Endothelial cell of umbilical vein (primary cell): ENCODE data around the gene BCL2. TPM values are rescaled to one million over a fixed set of nuclear protein-coding genes. Genes with fewer than 3 reads are reported as not detected.

ENCODE experiments used
- BruUV-seq: library from RNA; stranded (reverse); fragments of 400-500 nt; replicated peaks from 2 replicates; lab custom pipeline; 2021; lab: Mats Ljungman, UMichigan
- CTCF ChIA-PET: fragments of 300-600, 350-600 bp; sonication (Branson Sonifier 250); formaldehyde crosslinking; loops from one replicate; lab custom pipeline; 2021; ENCODE audit warnings: antibody characterized with exemption, inconsistent platforms; lab: Charles Lee
- POLR2A ChIA-PET: fragments of 300-600, 350-600 bp; sonication (Branson Sonifier 250); formaldehyde crosslinking; loops from one replicate; lab custom pipeline; 2021; ENCODE audit warnings: antibody characterized with exemption, inconsistent platforms; lab: Charles Lee
- DNase-seq: peaks from one replicate; pipeline ENCODE4 v3.0.0-alpha.2; 2011; ENCODE audit warnings: low read depth, low spot score
- FAIRE-seq: peaks from 2 replicates; lab custom pipeline; 2011; peaks lifted over from hg19 to GRCh38; lab: Jason Lieb, UNC
- H2AFZ ChIP-seq: 2 replicates; pipeline ENCODE4 v1.6.0; 2012; ENCODE audit warnings: low read depth, low read length, control low read depth, inconsistent platforms
- H3K27ac ChIP-seq: 2 replicates; pipeline ENCODE4 v1.5.1; 2011; ENCODE audit warnings: low read depth, mild to moderate bottlenecking, control low read depth, low read length, moderate library complexity; ENCODE audit not compliant: insufficient read depth
- H3K27me3 ChIP-seq, 2 experiments: 2 replicates each; pipeline versions ENCODE4 v1.6.0 to v1.6.1; 2011; ENCODE audit warnings: low read length in 2 of 2, mixed read lengths in 1 of 2; ENCODE audit not compliant: control insufficient read depth in 2 of 2, insufficient read depth in 2 of 2
- H3K36me3 ChIP-seq, 2 experiments: 2 replicates in 1 of 2; 3 replicates in 1 of 2; pipeline ENCODE4 v1.5.1; 2011; ENCODE audit warnings: low read length in 2 of 2, mild to moderate bottlenecking in 1 of 2, moderate library complexity in 1 of 2; ENCODE audit not compliant: control insufficient read depth in 2 of 2, insufficient read depth in 2 of 2; ENCODE audit errors: extremely low read depth in 1 of 2
- H3K4me1 ChIP-seq: 3 replicates; pipeline ENCODE4 v1.5.1; 2011; ENCODE audit warnings: mild to moderate bottlenecking, low read length; ENCODE audit not compliant: control insufficient read depth, insufficient read depth; ENCODE audit errors: extremely low read depth
- H3K4me2 ChIP-seq: 2 replicates; pipeline ENCODE4 v1.6.1; 2011; ENCODE audit warnings: low read length, control low read depth, mixed read lengths; ENCODE audit not compliant: insufficient read depth
- H3K4me3 ChIP-seq, 3 experiments: fragments of 200-600 bp in 1 of 3; sonication (generic), shearing (Covaris generic) in 1 of 3; replicated peaks in 1 of 3; 2 replicates each; pipeline ENCODE4 v1.5.1; 2011 to 2016; ENCODE audit warnings: control low read depth in 3 of 3, low read length in 3 of 3, mild to moderate bottlenecking in 2 of 3, inconsistent platforms in 1 of 3, low read depth in 1 of 3, moderate library complexity in 1 of 3; ENCODE audit not compliant: insufficient read depth in 1 of 3
- H3K79me2 ChIP-seq: 2 replicates; pipeline ENCODE4 v1.6.0; 2012; ENCODE audit warnings: low read length, inconsistent platforms; ENCODE audit not compliant: control insufficient read depth, insufficient read depth
- H3K9ac ChIP-seq: replicated peaks from 2 replicates; pipeline ENCODE3; 2011; ENCODE audit warnings: low read length, control low read depth; ENCODE audit not compliant: insufficient read depth; ENCODE audit errors: extremely low read depth
- H3K9me1 ChIP-seq: replicated peaks from 3 replicates; pipeline ENCODE4 v1.6.0; 2011; ENCODE audit warnings: mild to moderate bottlenecking, low read length; ENCODE audit not compliant: control insufficient read depth, insufficient read depth; ENCODE audit errors: extremely low read depth
- H3K9me3 ChIP-seq: replicated peaks from 2 replicates; pipeline ENCODE4 v1.5.1; 2012; ENCODE audit warnings: low read length, inconsistent platforms; ENCODE audit not compliant: control insufficient read depth, insufficient read depth
- H4K20me1 ChIP-seq: replicated peaks from 2 replicates; pipeline ENCODE3; 2011; ENCODE audit warnings: mild to moderate bottlenecking, low read length; ENCODE audit not compliant: control insufficient read depth, insufficient read depth; ENCODE audit errors: extremely low read depth
- EZH2 ChIP-seq: IDR thresholded peaks from 2 replicates; pipeline ENCODE4 v1.6.1; 2012; ENCODE audit warnings: borderline replicate concordance, low read depth, mild to moderate bottlenecking, moderate library complexity, low read length, inconsistent platforms; ENCODE audit not compliant: severe bottlenecking
- JUN ChIP-seq: IDR thresholded peaks from 2 replicates; pipeline ENCODE4 v1.6.1; 2011; ENCODE audit warnings: borderline replicate concordance, low read depth; ENCODE audit not compliant: insufficient read length, insufficient read depth
- POLR2A ChIP-seq: IDR thresholded peaks from 2 replicates; pipeline ENCODE4 v1.6.1; 2012; ENCODE audit warnings: low read depth, mild to moderate bottlenecking, control low read depth, low read length
- dilution Hi-C: fragments of 300-500 bp; cut with MboI; formaldehyde crosslinking; loops from one replicate; pipeline ENCODE4 v1.15.0; 2019; ENCODE audit warnings: low sequenced_read_pairs; ENCODE audit not compliant: extremely low pct_ligation_motif_present
- intact Hi-C: fragments of 100-400 bp; cut with micrococcal nuclease; formaldehyde crosslinking; loops from one replicate; pipeline ENCODE4 v1.10.0; 2022
- polyA plus RNA-seq, 4 experiments: library from polyadenylated mRNA; depleted of rRNA in 3 of 4; stranded (reverse) in 3 of 4; unstranded in 1 of 4; fragments of >200 nt; gene quantifications; 2 replicates each; pipeline versions ENCODE4 v1.2.1 to v1.2.3, GENCODE V29; 2011 to 2012; ENCODE audit warnings: missing spikeins in 1 of 4
- total RNA-seq: library from RNA; stranded (reverse); gene quantifications from 2 replicates; pipeline ENCODE4 v1.2.3, GENCODE V29; 2021
- TF ChIP-seq, protein P1 (sequence below): IDR thresholded peaks from 2 replicates; pipeline ENCODE4 v1.6.1; 2011; ENCODE audit not compliant: insufficient read depth, insufficient read length

Gene BCL2
- total and polyA plus RNA-seq, 2 donors (not counting 3 experiments of a cell fraction or from before 2014, with no cell fraction given) = 0.35 to 5.0 TPM

DNA sequence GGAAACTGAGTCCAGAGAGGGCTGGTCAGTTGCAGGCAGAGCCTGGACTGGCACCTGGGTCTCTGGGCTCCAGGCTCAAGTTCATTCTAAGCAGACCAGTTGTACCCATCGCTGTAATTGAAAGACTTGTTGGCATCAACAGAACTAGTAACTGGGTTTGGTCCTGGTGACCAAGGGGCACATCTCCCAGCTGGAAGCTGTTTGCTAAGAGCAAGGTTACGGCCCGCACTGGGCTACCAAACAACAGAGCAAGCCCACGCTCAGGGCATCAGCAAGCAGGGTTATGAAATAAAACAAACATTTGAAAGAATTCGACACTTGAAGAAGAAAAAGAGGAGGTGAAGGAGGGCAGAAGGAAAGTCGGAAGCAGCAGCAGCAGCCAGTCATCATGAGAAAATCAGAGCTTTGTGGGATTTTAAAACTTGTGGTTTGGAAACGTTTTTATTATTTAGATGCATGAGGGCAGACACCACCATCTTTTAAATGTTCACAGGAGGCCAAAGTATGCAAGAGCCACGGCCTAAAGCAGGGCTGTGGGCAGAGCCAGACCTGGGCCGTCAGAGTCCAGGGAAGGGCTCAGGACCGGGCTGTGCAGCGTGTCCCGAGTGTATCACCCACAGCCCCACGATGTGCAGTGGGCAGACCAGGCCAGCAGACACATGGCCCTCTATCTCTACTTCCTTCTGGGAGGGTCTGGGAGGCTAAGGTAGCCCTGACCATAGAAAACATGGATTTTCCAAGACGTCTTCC is 220.3 kb downstream of the BCL2 start:
- POLR2A ChIA-PET = no interaction called here
- Histone ChIP-seq H2AFZ (no peak overlapping the region), H3K4me2 (no peak overlapping the region), H3K4me1 (no peaks in the 10 kb centered on the region), H4K20me1 (no peaks in the 10 kb centered on the region), H3K9me1 (no peaks in the 10 kb centered on the region), H3K9ac (no peak overlapping the region), H3K4me3 (no peak overlapping the region), H3K27ac (no peak overlapping the region), H3K9me3 (no peaks in the 10 kb centered on the region), H3K79me2 (no peaks in the 10 kb centered on the region), H3K27me3 (peaks cover 9 to 19% of the 10 kb centered on the region in 2 experiments), H3K36me3 (no peaks in the 10 kb centered on the region)
- CTCF ChIA-PET = no interaction called here
- DNase-seq (no peak), FAIRE-seq (no peak)
- no peak for TF ChIP-seq POLR2A
- no peak for TF ChIP-seq EZH2
- TF ChIP-seq JUN = no peak
- TF ChIP-seq, protein P1, sequence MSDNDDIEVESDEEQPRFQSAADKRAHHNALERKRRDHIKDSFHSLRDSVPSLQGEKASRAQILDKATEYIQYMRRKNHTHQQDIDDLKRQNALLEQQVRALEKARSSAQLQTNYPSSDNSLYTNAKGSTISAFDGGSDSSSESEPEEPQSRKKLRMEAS = no peak
- intact Hi-C loops (no loop called here), dilution Hi-C loops (no loop called here)
- BruUV-seq = no TSS peak

DNA sequence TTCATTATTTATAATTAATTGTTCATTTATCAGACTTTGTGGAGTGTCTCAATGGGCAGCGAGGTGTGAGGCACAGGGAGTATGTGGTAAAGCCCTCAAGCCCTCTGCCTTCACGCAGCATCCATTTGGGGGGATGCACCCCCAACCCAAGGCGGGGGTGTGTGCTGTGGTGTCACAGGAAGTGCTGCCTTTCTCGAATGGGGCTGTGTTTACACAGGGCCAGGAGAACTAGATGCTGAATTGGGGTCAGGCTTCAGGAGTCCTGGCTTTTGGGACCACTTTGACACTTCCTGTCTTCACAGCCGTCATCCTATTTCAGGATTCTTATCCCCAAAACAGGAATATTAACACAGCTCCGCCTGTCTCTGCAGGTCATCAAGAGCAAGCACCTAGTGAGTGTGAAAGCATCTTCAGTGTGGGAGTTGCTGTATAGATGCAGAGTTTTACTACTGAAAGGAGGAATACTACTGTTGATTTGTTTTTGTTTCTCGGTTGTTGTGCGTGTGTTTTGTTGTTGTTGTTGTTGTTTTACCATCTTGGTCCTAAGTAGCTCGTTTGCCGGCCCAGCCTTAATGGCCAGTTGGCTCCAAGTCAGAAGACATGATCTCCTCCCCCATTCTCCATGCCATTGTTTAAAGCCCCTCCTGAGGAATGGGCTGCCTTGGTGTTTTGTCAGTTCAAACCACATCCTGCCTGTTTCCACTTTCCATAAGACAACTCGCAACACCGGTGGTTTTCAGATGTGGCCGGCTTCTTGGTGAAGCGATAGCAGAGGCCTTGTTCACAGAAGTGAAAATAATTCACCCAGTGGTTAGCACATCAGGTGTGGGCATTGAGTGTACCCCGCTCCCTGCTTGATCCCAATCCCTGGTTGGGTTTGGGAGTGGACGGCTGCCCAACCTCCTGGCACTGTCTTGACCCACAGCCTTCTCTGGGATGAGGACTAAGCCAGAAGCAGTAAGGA is 221.3 kb downstream of the BCL2 start:
- CTCF ChIA-PET = no interaction called here
- intact Hi-C loops = no loop called here
- Histone ChIP-seq H3K9me3 (no peaks in the 10 kb centered on the region), H3K9me1 (no peaks in the 10 kb centered on the region), H4K20me1 (no peaks in the 10 kb centered on the region), H3K27ac (no peak overlapping the region), H3K79me2 (no peaks in the 10 kb centered on the region), H3K36me3 (no peaks in the 10 kb centered on the region), H3K27me3 (peaks cover 9 to 19% of the 10 kb centered on the region in 2 experiments), H2AFZ (no peak overlapping the region), H3K9ac (no peak overlapping the region), H3K4me1 (no peaks in the 10 kb centered on the region), H3K4me3 (no peak overlapping the region), H3K4me2 (no peak overlapping the region)
- DNase-seq (no peak), FAIRE-seq (no peak)
- TF ChIP-seq EZH2 (no peak), JUN (no peak), POLR2A (no peak)
- TF ChIP-seq, protein P1 = no peak
- POLR2A ChIA-PET = no interaction called here
- dilution Hi-C loops = no loop called here
- BruUV-seq = no TSS peak
